GM18861 (cell line): ENCODE measurements around the gene ARID5A.
A peak's percentile ranks its signal among the peaks of the same experiment; 100 is the strongest.

Source experiments
- ATAC-seq: cut with Tn5 transposase; IDR thresholded peaks from one replicate; pipeline ENCODE4 v1.9.1; 2021; ENCODE audit not compliant: unreplicated experiment

ARID5A gene

DNA sequence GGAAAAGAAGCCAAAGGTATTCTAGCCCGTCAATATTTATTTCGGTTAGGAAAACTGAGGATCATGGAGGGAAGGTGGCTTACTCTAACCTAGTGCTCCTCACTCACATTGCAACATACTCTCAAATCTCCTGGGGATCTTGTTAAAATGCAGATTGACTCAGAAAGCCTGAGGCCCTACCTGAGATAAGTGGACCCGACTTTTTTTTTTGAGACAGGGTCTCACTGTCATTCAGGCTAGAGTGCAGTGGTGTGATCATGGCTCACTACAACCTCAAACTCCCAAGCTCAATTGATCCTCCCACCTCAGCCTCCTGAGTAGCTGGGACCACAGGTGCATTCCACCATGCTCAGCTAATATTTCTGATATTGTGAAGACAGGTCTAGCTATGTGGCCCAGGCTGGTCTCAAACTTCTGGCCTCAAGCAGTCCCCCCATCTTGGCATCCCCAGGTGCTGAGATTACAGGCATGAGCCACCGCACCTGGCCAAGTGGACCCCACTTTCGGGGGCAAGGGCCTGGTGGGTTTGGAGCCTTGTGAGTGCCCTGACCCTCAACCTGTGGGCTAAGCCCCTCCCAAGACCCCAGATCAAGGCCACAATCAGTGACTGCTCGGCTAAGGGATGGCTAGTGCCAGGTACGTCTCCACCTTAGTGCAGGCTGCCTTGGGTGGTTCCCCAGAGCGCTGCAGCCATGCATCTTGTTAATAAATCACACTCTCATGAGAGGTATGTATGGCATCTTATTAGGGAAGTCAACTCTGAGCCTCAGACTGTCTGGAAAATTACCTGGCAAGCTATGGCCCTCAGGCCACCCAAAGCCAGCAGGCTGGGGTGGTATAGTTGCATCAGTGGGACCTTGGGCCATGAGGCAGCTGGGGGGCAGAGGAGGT, 30.3 kb upstream of the ARID5A start:
- ATAC-seq, result no peak

DNA sequence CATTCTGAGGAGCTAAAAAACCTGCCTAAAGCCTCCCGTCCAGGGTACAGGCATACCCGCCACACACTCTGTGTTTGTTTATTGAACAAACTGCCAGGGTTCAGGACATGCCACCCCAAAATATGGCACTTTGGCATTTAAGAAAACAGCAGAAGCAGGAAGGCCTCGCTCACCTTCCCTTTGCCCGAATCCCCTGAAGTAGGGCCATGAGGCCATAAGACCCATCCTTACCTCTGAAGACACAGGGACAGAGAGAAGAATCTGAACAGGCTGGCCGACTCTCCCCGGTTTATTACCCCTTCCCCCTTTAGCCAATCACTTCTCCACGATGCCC, 29.7 kb upstream of the ARID5A start:
- no peak for ATAC-seq

DNA sequence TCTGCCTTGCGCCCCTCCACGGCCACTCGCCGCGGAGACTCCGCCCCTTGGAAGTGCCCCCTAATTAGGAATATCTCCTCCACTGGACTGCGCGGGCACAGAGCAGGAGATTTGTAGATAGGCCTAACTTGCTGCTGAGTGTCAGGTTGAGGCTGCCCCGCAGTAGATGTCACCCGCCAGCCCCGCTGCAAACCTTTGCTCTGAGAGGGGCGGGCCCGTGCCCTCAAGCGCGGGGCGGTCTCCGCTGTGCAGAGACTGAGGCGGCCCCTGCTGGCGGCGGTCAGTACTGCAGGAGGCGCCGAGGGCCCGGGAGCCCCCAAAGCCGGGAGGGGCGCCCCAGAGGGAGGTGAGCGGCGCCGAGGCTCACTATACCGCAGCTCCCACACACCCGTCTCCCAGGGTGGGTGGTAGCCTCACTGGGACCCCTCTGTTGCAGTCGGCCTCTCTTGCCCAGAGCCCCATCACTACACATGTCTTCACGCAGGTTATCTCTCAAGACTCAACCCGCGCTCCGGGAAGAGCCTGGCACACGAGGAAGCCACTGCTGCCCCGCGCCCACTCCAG, 28.5 kb upstream of the ARID5A start:
- ATAC-seq, result peak; percentile 39

DNA sequence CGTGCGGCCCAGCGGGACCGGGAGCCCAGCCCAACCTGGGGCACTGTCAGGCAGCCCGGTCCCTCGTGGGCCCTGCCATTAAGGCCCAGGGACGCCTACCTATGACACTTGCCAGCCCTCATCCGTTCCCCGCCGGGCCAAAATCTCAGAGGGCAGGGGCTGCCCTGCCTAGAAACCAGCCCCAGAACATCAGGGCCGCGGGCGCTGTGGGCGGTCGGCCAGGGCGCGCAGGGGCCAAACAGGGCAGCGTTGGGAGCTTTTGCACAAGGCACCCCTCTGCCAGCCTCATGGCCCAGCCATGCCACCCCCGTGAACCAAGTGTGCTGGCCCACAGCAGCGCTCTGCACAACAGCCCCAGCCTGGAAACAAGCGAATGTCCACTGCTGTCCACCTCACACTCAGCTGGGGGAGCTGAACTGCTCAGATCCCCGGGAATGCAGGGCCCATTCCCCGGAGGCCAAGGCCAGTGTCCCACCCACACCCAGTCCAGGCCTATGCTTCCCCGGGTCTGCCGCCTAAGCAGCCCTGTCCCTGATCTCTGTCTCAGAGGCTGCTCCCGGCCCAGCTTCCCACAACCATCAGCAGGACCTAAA, 27.9 kb upstream of the ARID5A start:
- no peak for ATAC-seq

DNA sequence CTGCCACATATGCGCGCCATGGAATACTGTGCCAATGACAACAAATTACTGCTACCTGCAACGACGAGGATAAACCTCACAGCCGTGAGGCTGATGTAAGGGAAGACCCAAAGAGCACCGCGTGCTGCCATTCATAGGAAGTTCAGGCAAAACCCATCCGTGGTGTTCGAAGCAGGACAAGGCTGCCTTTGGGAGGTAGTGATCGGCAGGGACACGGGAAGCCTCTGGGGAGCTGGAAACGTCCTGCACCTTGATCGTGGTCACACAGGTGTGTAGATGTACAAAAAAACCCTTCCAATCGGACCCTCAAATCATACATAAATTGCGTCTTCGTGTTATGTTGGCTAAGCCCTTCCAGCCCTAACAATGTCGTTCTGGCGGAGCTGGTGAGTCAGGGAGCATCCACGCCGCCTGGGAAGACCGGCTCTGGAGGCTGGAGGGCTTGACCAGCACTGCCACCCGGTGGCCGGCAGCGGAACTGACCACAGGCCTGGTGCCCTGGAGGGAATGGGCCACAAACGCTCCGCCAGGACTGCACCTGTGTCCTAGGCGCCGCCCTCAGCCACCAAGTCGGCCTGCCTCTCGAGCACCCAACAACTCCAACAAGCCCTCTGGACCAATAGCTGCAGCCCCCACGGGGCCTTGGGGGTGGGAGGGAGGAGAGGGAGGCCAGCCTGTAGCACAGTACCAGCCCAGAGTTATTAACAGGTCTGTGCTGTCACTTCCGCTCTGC, 27.3 kb upstream of the ARID5A start:
- ATAC-seq, result peak; percentile 47

DNA sequence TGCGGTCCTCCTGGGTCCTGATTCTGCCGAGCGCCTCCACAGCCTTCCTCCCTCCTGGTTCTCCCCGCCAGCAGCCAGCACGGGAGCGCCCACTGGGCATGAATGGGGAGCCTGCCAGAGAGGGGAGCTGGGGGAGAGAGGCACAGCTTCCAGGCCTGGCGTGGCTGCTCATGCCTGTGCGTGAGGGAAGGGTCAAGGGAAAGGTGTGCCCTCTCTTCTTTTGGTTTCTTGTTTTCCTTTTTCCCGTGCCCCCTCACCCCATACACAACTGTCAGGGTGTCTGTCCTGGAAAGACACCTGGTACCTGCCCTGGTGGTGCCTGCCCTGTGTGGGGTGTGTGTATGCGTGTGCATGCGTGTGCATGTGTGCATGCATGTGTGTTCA, 26.7 kb upstream of the ARID5A start:
- no peak for ATAC-seq

DNA sequence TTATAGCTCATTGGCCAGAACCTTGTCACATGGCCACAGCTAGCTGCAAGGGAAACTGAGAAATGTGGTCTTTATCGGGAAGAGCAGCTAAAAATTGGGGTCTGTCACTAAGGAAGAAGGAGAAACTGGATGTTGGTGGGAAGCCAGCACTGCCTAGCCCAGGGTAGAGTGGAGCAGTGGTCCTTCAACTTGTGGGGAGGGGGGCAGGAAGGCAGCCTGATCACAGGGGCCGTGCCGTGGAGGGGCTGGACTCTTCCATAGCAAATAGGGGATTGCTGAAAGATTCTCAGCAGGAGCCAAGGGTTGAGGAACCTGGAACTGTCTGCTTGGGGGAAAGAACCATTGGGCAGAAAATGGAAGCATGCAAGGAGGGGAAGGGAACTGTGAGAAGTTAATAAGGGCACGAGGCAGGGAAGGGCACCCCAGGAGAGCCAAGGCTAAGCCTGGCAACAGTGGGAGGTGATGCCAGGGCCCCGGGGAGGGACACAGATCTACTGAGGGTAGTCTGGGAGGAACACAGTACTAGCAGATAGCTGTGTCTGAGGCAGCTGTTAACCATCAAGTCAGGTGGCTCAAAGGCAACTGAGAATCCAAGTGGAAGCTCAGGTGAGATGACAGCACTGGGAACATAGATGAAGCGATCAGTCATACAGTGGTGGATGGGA, 25.5 kb upstream of the ARID5A start:
- ATAC-seq, result no peak

DNA sequence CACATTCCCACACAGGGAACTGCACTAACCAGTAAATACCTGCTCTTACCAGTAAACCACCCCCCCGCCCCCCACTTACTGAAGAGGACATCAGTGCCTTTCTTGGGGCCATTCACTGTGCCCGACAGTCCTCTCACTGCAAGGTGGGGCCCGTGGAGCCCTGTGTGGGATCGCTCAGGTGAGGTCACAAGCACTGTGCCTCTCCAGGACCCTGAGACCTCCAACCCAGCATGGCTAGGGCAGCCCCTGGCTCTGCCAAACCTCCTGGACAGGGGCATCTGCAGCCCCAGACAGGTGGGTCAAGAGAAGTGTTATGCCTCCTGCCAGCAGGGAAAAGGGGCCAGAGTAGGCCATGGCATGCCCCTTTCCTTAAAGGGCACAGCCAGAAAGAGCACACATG, 24.7 kb upstream of the ARID5A start:
- no peak for ATAC-seq

DNA sequence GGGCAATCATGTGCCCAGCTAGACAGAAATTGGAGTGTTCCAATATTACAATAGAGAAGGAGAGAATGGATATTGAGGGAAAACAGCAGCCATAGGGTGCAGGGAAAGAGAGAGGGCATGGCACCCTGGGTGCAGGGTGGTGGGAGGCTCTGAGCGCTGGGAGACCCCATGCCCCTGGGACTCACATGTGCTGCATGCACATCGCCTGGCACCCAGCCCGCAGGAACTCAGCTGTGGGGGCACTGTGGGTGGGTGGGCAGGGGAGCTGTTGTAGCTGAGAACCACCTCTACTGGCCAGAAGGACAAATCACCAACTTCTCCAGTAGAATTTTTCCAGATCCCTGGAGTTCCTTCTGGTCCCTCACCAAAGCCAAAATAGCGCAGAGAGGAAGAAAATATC, 24.2 kb upstream of the ARID5A start:
- no peak for ATAC-seq

DNA sequence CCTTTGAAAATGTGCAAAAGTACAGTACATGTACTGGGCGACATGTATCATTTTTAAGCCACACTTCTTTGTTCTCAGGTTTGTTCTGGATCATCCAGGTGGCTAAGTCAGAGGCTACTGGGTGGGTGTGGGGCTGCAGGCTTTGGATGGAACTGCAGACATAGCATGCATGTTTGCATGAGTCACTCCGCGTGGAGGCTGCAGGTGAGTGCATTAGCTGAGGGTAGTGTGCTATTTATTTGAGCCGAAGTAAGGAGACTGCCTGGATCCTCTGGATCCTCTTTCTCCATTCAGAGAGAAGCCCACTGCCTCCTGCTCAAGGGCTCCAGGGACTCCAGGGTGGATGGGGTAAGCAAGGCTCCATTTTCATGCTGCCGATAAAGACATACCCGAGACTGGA, 22.0 kb upstream of the ARID5A start:
- no peak for ATAC-seq

DNA sequence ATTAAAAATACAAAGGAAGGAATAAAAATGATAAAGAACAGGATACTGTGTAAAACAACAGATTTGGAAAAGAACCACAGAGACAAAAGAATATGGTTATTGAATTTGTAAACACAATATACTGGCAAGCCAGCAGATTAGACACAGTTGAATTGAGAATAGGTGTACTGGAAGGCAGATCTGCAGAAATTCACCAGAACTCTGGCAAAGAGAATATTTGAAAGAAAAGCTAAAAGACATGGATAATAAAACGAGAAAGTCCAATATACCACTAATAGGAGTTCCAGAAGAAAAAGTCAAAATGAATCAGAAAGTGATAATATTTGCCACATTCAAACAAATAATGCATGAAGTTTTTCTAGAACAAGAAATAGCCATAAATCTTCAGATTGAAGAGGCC, 19.5 kb upstream of the ARID5A start:
- no peak for ATAC-seq

DNA sequence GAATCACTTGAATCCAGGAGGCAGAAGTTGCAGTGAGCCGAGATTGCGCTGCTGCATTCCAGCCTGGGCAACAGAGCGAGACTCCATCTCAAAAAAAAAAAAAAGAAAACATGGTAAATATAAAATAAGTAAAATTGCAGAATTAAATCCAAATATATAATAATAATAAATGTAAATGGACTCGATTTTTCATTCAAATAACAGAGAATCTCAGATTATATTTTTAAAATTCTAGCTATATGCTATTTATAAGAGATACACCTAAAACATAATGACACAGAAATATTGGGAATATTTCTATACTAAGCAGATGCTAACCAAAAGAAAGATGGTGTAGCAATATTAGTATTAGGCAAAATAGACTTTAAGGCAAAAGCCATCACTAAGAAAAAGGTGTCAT, 16.3 kb upstream of the ARID5A start:
- ATAC-seq, result no peak

DNA sequence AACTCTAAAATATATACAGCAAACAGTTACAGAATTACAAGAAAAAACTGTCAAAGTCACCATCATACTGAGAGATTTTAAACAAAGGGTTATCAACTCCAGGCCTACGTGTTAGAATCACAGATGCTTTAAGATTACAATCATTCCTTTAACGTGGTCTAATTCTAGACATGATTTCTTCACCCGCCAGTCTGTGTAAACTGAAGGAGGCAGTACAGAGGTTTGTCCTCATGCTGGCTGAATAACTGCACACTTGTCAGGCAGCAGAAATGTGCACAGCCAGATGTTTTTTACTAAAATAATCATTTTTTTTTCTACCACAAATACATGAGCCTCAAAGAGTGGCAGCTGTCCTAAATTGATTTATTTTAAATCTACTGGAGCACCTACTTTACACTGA, 15.9 kb upstream of the ARID5A start:
- ATAC-seq, result no peak

DNA sequence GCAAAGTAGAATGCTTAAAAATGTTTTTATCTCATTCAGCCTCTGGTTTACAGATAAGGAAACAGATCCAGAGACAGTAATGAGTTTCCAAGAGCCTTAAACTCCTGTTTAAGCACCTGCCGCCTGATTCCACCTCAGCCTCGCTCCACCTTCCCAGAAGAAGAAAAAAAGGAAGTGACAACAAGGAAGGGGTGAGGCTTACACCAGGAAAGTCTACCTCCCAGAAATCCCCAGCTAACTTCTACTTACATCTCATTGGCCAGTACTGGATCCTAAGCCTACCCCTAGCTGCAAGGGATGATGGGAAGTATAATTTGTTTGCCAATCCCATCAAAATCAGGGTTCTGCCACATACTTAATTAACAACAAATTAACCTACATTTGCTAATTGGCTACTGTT, 15.3 kb upstream of the ARID5A start:
- no peak for ATAC-seq

DNA sequence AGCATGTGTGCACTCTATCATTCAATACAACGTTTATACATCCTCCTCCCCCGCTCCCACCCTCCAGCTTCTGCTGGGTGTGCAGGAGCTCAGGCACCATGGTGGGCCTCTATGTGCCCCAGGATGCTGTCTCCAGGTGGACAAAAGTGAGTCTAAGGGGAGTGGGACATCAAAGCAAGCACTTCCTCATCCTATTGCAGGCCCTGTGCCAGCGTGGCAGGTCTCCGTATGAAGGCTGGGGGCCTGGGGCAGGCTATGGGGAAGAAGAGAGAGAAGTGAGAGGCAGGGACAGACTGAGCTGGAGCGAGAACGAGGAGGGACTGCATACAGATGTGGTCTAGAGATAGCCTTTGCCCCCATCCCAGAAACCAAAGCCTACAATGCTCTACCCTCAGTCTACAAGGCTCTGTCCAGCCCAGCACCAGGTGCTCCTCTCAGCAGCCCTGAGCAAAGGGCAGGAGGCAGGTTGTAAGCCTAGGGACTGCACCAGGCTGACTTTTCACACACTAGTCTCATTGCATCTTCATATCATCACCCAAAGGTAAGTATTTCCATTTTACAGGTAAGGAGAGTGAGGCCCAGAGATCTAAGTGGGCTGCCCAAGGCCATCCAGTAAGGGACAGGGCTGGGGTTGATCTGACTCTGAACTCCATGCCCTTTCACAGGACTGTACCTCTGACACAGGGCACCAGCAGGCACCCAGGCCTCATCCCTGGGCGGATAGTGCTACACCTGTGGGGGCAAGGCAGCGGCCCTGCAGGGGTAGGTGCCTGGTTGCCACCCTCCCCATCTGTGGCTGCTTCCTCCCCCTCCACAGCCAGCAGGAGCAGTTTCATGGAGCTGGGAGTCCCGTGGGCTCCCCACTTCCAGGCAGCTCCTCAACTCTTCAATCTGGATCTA, 14.0 kb upstream of the ARID5A start:
- no peak for ATAC-seq

DNA sequence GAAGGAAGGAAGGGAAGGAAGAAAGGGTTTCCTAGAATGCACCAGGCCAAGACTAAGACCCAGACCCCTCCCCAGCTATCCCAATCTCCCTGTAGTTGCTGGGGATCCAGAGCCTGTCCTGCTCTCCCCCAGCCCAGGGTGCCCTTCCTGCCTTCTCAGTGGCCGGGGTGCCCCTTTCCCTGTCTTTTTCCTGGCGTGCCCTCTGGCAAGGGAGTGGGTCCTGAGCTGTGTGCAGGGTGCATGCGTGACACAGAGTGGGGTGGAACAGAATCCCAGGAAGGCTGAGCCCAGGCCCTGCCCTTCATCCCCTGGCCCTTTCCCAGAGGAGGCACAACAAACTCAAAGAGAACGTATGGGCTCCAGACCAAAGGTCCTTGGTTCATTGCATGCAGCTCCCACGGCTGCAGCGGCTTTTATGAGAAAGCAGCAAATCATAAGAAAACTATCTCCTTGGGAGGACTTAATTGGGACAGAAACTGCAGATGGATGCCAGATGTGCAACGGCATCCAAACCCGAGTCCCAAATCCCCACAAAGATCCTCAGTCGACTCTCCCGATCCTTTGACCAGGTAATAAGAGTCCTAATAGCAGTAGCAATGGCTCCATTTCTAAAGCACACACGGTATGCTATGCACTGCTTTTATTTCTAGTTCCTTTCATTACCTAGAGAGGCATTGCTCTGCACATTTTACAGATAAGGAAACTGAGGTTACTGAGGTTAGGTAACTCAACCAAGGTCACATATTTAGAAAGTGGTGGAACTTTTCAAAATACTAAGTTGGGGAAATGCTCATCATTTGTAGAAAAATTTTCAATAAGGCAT, 12.7 kb upstream of the ARID5A start:
- no peak for ATAC-seq

DNA sequence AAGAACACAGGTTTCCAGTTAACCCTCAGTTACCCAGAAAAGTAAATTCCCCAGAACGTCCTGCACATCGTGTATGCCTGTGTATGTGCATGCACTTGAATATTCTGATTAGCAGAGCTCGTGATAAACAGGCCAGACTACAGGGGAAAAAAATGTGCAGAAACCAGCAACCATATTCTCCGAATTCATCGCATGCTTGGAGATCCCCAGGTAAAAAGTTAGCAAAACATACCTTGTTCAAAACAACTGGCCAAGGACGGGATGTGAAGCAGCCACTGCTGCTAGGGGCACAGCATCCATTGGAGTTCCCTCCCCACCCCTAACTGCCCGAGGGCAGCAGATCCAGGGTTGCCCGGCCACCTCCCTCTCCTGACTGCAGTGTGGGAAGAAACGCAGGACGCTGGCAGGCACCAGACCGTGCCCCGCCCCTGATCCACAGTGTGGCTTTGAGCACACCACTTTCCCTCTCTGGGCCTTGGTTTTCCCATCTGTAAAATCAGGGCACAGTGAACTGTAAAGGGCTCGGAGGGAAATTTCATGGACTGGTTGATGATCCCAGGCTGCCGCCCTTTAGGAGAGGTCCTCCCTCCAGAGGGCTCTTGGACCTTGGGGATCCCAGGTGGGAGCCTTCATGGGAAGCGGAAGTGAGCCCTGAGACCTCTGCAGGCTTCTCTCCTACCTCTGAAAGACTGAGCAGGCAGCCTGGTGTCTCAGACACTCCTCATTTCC, 11.9 kb upstream of the ARID5A start:
- ATAC-seq, result no peak

DNA sequence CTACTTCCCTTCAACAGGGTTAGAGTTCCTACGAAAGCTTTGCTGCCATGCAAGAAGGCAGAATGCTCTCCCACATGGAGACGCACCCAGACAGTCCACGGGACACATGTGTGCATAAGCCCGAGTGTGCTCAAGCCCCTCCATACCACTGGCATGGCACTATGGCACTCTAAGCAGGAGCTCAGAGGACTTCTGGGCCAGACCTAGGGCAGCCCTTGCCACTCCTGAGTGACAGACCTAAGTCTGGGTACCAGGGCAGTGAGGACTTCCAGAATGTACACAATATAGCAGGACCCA, 11.4 kb upstream of the ARID5A start:
- ATAC-seq, result no peak

DNA sequence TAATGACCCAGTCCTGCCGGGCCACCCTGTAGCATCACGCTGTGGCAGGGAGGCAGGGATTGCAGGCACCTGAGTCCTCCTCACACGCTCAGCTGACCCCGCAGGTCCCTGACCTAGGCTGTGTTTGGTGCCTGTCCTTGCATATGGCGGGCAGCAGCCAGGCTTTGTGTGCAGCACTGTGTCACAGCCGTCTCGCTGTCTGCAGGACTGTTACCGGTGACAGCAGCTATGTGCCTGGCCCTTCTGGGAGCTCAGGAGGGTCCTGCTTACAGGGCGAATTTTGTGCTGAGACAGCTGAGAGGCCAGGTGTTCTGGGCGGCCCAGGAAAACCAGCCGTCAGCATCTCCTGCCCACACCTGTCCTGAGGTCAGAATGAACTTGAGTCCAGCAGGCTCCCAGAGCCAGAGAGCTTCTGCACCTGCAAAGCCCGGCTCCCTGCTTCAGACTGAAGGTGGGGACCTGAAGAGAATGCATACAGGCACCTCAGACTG, 10.4 kb upstream of the ARID5A start:
- ATAC-seq, result no peak
